Stomach (tissue), 9 donors: ENCODE results near the gene NTN1. TPM values are rescaled to one million over a fixed set of nuclear protein-coding genes. Genes with fewer than 3 reads are reported as not detected.
A peak's percentile ranks its signal among the peaks of the same experiment; 100 is the strongest.

Experiments
- DNase-seq, 2 donors: peaks; one replicate each; pipeline versions ENCODE4 v3.0.0 to v3.0.0-alpha.2; 2013 to 2019
- H3K27ac ChIP-seq, 5 donors: fragments of 200-600 bp in 4 of 5; sonication (generic) in 4 of 5; one replicate each; pipeline ENCODE4 v1.5.1; 2013 to 2019; ENCODE audit warnings: mild to moderate bottlenecking in 1 of 5, moderate library complexity in 1 of 5
- H3K27me3 ChIP-seq, 3 donors: fragments of 200-600 bp; sonication (generic); one replicate each; pipeline ENCODE4 v1.5.1; 2017 to 2019; ENCODE audit warnings: mixed run types in 1 of 3
- H3K36me3 ChIP-seq, 4 donors: fragments of 200-600 bp; sonication (generic); 1 replicate in 3 of 4; 2 replicates in 1 of 4; pipeline ENCODE4 v1.5.1; 2016 to 2019
- H3K4me1 ChIP-seq, 4 donors: fragments of 200-600 bp; sonication (generic); one replicate each; pipeline ENCODE4 v1.5.1; 2016 to 2019
- H3K4me3 ChIP-seq, 4 donors: fragments of 200-600 bp; sonication (generic) in 3 of 4; one replicate each; pipeline ENCODE4 v1.5.1; 2016 to 2019; ENCODE audit warnings: mild to moderate bottlenecking in 1 of 4
- H3K9me3 ChIP-seq, 4 donors: fragments of 200-600 bp; sonication (generic); one replicate each; pipeline ENCODE4 v1.5.1; 2016 to 2019
- CTCF ChIP-seq, 7 experiments: fragments of 450-650 bp in 4 of 7; fragments of 200-600 bp in 3 of 7; sonication (generic) in 3 of 7; IDR thresholded peaks; one replicate each; pipeline ENCODE4 v1.5.1; 2016 to 2019; ENCODE audit warnings: antibody characterized with exemption in 7 of 7, control low read depth in 2 of 7, mild to moderate bottlenecking in 1 of 7
- EP300 ChIP-seq: sonication (generic); formaldehyde crosslinking; IDR thresholded peaks from one replicate; pipeline ENCODE4 v1.6.1; 2017; ENCODE audit warnings: antibody characterized with exemption
- POLR2A ChIP-seq, 4 donors: fragments of 450-650 bp; IDR thresholded peaks; one replicate each; pipeline ENCODE4 v1.6.1; 2016; ENCODE audit warnings: antibody characterized with exemption in 4 of 4, control low read depth in 2 of 4, mild to moderate bottlenecking in 1 of 4, moderate library complexity in 1 of 4
- POLR2AphosphoS5 ChIP-seq, 3 donors: sonication (generic); formaldehyde crosslinking; IDR thresholded peaks; one replicate each; pipeline ENCODE4 v1.6.1; 2016; ENCODE audit warnings: antibody characterized with exemption in 3 of 3
- WGBS, 5 donors: extraction: QIAGEN DNeasy Blood & Tissue Kit in 3 of 5; methylation state at CpG; one replicate each; pipeline versions ENCODE4 v1.1.5 to v1.1.7; 2013 to 2018; 5-methylcytosine and 5-hydroxymethylcytosine counted together
- intact Hi-C: fragments of 100-400 bp; cut with DNase I; formaldehyde crosslinking; loops from one replicate; pipeline ENCODE4 v1.15.1; 2023; ENCODE audit warnings: low total_unique reads
- polyA plus RNA-seq, 3 donors: library from polyadenylated mRNA; stranded (reverse); fragments of 200-250 nt; gene quantifications; one replicate each; pipeline ENCODE4 v1.2.3, GENCODE V29; 2013
- total RNA-seq, 5 donors: library from RNA; depleted of rRNA; stranded (reverse); fragments of >200 nt; gene quantifications; one replicate each; pipeline versions ENCODE4 v1.1.0 to v1.2.3, GENCODE V29; 2014 to 2016
- donor health status: healthy with polysubstance abuse.
- donor health status: Bipolar disorder and iron deficiency.
- donor health status: healthy.

NTN1 gene
- total and polyA plus RNA-seq, 8 donors: 2.9 to 56.2 (median 9.0) TPM

- Histone ChIP-seq H3K9me3 (no peaks in the 10 kb centered on the region), H3K27ac (no peak overlapping the region), H3K4me1 (peaks cover 0 to 9% (median 0%) of the 10 kb centered on the region in 4 donors), H3K36me3 (no peaks in the 10 kb centered on the region), H3K27me3 (no peaks in the 10 kb centered on the region), H3K4me3 (no peak overlapping the region)
- TF ChIP-seq CTCF (IDR thresholded peaks at IDR 0.05): no peak
- no peak for TF ChIP-seq POLR2A (IDR thresholded peaks at IDR 0.05)
- no peak for TF ChIP-seq POLR2AphosphoS5 (IDR thresholded peaks at IDR 0.05)
- TF ChIP-seq EP300: no peak
- DNase-seq: peak in 1 of 2 donors; percentile 28
- intact Hi-C loops: no loop called here
- 66 to 84% (median 76%) methylated on average over 11 to 14 of the region's 14 CpGs for WGBS, 5 donors
Measured at GRCh38 chr17:9132944-9133610, 111.8 kb downstream of the NTN1 start.

- H3K36me3 ChIP-seq: no peaks in the 10 kb centered on the region
- peaks cover 0 to 35% (median 10%) of the 10 kb centered on the region in 4 donors for H3K4me1 ChIP-seq
- no peak overlapping the region for H3K4me3 ChIP-seq
- DNase-seq: no peak
- no peaks in the 10 kb centered on the region for H3K9me3 ChIP-seq
- no peak overlapping the region for H3K27ac ChIP-seq
- intact Hi-C loops: no loop called here
- H3K27me3 ChIP-seq: no peaks in the 10 kb centered on the region
- 78 to 85% (median 80%) methylated on average over 17 of the region's 17 CpGs for WGBS, 5 donors
- TF ChIP-seq EP300: no peak
- TF ChIP-seq CTCF (IDR thresholded peaks at IDR 0.05): no peak
Measured at GRCh38 chr17:9138161-9138717, 116.9 kb downstream of the NTN1 start.

- DNase-seq: no peak
- 66 to 84% (median 73%) methylated on average over 2 of the region's 2 CpGs for WGBS, 5 donors
- H3K27me3 ChIP-seq: no peaks in the 10 kb centered on the region
- intact Hi-C loops: no loop called here
- no peaks in the 10 kb centered on the region for H3K36me3 ChIP-seq
- H3K4me3 ChIP-seq: no peak overlapping the region
- TF ChIP-seq CTCF (IDR thresholded peaks at IDR 0.05) (no peak), EP300 (no peak), POLR2A (IDR thresholded peaks at IDR 0.05) (no peak), POLR2AphosphoS5 (IDR thresholded peaks at IDR 0.05) (no peak)
- peaks cover 0 to 42% (median 10%) of the 10 kb centered on the region in 4 donors for H3K4me1 ChIP-seq
- no peaks in the 10 kb centered on the region for H3K9me3 ChIP-seq
- H3K27ac ChIP-seq: no peak overlapping the region
Measured at GRCh38 chr17:9139695-9140094, 118.4 kb downstream of the NTN1 start.

- peak in 1 of 2 donors; percentile 71 for DNase-seq
- H3K27ac ChIP-seq: no peak overlapping the region
- intact Hi-C loops: no loop called here
- no peaks in the 10 kb centered on the region for H3K9me3 ChIP-seq
- H3K36me3 ChIP-seq: no peaks in the 10 kb centered on the region
- WGBS, 5 donors: 80 to 86% (median 82%) methylated on average over 13 of the region's 13 CpGs
- H3K4me3 ChIP-seq: no peak overlapping the region
- TF ChIP-seq POLR2A (IDR thresholded peaks at IDR 0.05) (no peak), EP300 (no peak), CTCF (IDR thresholded peaks at IDR 0.05) (no peak), POLR2AphosphoS5 (IDR thresholded peaks at IDR 0.05) (no peak)
- peaks cover 0 to 45% (median 10%) of the 10 kb centered on the region in 4 donors for H3K4me1 ChIP-seq
- no peaks in the 10 kb centered on the region for H3K27me3 ChIP-seq
Measured at GRCh38 chr17:9140550-9141424, 119.5 kb downstream of the NTN1 start.
